Stimulated activated CD8-positive, alpha-beta memory T cell treated with anti-CD3 and anti-CD28 coated beads, Interleukin-7, amount 100 ng/mL, for 4 hours (primary cell): ENCODE data around the gene UBL4A.

Source experiments
- DNase-seq, 2 donors: peaks; one replicate each; pipeline ENCODE4 v3.0.0-alpha.2; 2020; ENCODE audit warnings: low read depth in 2 of 2

The UBL4A gene

GRCh38 chrX:154486396-154487207, at the start of gene UBL4A:
TSS of gene UBL4A (minus strand) at chrX:154486615. CDS start at chrX:154486584, 31 bp downstream.
- peak in 1 of 2 donors; percentile 62 for DNase-seq

GRCh38 chrX:154535892-154536291, 49.5 kb upstream of the UBL4A start:
- DNase-seq = no peak

GRCh38 chrX:154534526-154535322, 48.3 kb upstream of the UBL4A start:
- peak; percentile 68 to 83 for DNase-seq

- DNase-seq = no peak
These were observed 46.3 kb upstream of the UBL4A start for GRCh38 chrX:154532690-154533089.

GRCh38 chrX:154531626-154532025, 45.2 kb upstream of the UBL4A start:
- DNase-seq = no peak

- no peak for DNase-seq
These were observed 43.9 kb upstream of the UBL4A start for GRCh38 chrX:154530286-154530685.

GRCh38 chrX:154529206-154529612, 42.8 kb upstream of the UBL4A start:
- DNase-seq = no peak

GRCh38 chrX:154526901-154527675, 40.7 kb upstream of the UBL4A start:
- DNase-seq = peak; percentile 24 to 31

GRCh38 chrX:154525606-154526490, 39.4 kb upstream of the UBL4A start:
- no peak for DNase-seq

GRCh38 chrX:154519389-154519788, 33.0 kb upstream of the UBL4A start:
- no peak for DNase-seq

- DNase-seq = no peak
These were observed 30.8 kb upstream of the UBL4A start for GRCh38 chrX:154517101-154517781.

GRCh38 chrX:154516656-154517100, 30.3 kb upstream of the UBL4A start:
- no peak for DNase-seq

GRCh38 chrX:154515966-154516655, 29.7 kb upstream of the UBL4A start, which contains the start of gene FAM3A:
TSS of gene FAM3A (minus strand) at chrX:154516232. CDS start at chrX:154515772, 460 bp downstream.
- peak; percentile 83 to 90 for DNase-seq

GRCh38 chrX:154515090-154515965, 28.9 kb upstream of the UBL4A start:
- no peak for DNase-seq

- no peak for DNase-seq
These were observed 27.3 kb upstream of the UBL4A start for GRCh38 chrX:154513716-154514115.

- no peak for DNase-seq
These were observed 26.6 kb upstream of the UBL4A start for GRCh38 chrX:154512879-154513553.

GRCh38 chrX:154511761-154512160, 25.3 kb upstream of the UBL4A start:
- no peak for DNase-seq

- no peak for DNase-seq
These were observed 23.0 kb upstream of the UBL4A start for GRCh38 chrX:154509455-154509854.
